ENCODE measurements around the gene CENPI.
"Not testable (repeated sequence)": the region's sequence is repeated elsewhere in the genome, so short reads cannot be mapped to it uniquely, and the experiment has no call there.

CENPI gene, protein sequence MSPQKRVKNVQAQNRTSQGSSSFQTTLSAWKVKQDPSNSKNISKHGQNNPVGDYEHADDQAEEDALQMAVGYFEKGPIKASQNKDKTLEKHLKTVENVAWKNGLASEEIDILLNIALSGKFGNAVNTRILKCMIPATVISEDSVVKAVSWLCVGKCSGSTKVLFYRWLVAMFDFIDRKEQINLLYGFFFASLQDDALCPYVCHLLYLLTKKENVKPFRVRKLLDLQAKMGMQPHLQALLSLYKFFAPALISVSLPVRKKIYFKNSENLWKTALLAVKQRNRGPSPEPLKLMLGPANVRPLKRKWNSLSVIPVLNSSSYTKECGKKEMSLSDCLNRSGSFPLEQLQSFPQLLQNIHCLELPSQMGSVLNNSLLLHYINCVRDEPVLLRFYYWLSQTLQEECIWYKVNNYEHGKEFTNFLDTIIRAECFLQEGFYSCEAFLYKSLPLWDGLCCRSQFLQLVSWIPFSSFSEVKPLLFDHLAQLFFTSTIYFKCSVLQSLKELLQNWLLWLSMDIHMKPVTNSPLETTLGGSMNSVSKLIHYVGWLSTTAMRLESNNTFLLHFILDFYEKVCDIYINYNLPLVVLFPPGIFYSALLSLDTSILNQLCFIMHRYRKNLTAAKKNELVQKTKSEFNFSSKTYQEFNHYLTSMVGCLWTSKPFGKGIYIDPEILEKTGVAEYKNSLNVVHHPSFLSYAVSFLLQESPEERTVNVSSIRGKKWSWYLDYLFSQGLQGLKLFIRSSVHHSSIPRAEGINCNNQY

DNA sequence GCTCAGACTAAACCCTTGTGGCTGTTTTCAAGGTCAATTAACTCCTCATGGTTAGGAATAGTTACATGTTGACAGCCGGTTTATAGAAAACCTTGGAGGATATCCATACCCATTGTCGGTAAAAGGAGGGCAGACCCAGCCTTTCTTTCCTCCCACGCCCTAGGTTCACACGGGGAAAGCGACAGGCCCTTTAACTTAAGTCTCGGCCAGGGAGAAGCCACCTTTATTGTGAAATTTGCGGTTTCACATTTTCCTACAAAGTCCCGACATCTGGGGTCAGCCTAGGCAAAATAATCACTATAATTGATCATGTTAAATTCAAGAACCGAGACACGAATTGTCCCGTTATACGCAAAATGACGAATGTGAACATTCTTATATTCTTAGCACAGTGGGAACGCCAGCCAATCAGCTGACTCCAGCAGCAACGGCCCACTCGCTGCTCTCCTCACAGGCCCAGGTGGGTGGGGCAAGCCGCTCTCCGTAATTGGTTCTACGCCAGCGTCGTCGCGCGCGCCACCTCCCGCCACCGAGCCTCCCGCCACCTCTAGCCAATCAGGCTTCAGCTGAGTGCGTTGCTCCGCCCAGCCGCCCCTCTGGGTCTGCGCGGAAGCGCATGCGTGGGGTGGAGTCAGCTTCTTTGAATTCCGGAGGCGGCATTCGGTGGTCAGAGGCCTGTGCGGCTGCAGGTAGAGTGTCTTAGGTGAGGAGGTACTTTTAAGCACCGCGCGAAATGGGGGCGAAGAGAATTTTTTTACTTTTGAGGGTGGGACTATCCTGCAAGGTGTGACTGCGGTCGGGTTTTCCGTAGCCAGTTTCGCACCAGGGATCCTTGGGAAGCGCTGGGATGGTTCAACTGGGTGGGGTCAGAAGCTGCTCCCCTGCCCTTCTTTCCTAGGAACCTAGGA lies at the start of gene CENPI:
Gene CENPI (plus strand): TSS at position 659 of the 908 bp plus-strand sequence. CDS start 2,867 bp downstream, outside the sequence.
- peak; percentile 82 for DNase-seq

DNA sequence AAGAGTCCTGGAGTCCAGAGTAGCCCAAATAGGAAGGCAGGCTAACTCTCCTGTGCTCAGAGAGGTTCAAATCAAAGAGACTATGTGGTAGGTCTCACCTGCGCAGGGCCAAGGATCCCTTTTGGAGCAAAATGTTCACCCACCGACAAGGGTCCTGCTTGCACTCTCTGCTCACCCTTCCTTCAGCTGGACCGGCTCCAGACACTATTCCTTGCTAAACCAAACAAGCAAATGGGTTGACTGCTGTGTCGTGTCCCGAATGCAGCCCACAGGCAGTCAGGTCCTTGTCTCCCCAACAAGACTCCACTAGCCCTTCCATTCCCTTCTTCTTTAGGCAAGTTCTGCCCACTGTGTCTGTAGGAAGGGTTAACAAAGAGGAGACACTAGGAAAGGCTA lies 46.9 kb upstream of the CENPI start:
- no peak for DNase-seq

DNA sequence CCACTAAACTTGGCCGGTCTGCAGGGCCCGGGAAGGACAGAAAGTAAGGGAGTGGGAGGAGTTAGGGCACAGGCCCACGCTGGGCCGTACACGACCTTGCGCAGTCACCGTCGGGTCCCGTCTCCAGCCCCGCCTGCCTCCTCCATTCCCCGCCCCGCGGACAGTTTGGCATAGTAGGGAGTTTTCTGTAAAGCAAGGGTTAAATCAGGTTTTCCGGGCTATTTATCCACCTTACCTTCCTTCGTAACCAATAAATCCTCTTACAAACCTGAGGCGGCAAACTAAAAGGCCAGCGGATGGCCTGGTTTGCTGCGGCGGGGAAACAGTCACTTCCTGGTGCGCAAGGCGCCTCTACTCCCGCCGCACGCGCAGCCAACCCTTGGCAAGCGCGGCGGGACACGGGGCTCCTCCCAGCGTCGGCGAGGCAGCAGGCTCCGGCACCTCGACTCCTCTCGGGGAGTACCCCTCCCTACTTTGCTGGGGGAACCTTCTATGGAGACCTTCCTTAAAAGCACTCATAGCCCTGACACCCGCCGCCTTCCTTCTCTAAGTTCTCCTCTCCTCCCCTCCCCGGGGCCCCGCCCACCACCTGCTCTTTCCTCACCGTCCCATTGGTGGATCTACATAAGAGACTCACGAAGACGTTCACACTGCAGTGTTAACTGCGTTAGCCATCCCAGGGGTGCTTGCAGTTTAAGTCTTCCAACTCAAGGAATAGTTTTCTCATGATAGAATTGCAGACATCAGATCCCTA lies 46.3 kb upstream of the CENPI start, which contains the start of gene TRMT2B:
Gene TRMT2B (minus strand): TSS at position 563 of the 754 bp plus-strand sequence. CDS start 9,822 bp downstream, outside the sequence.
- DNase-seq: peak; percentile 69

DNA sequence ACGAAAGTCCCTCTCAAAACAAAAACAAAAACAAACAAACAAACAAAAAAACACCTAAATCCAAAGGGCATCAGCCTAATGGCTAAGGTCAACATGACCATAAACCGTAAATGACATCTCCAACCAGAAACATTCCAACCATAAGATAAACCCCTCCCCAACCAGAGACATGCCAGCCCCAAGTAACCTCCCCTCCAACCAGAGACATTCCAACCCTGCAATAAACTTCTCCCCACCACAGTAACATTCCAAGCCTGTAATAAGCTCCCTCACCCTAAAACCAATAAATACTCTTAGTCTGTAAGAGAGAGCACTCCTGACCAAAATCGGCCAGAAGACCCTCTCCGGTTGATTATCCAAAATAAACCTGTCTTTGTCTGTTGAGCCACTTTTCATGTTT lies 41.5 kb upstream of the CENPI start:
- not testable (repeated sequence) for DNase-seq

DNA sequence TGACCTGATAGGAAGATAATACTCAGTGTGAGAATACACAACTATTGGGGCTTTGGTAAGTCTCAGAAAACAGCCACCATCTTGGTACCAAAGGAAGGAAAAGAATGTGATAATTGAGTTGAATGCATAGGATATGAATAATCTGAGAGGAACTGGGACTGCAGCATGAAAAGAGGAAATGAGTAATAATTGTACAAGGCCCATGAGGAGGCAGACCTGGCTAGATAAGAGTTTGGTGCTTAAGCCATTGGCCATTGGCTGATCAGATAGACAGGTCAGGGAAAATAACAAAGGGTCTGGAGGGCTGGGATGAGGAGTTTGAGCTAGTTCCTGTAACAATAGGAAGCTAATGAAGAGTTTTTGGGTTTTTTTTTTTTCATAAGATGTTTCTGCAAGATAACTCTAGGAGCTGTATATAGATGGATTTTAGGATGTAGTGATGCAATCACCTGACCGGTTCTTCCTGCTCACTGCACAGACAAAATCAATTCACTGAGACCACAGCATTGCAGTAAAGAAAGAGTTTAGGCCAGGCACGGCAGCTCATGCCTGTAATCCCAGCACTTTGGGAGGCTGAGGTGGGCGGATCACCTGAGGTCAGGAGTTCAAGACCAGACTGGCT lies 40.8 kb upstream of the CENPI start:
- DNase-seq: no peak

DNA sequence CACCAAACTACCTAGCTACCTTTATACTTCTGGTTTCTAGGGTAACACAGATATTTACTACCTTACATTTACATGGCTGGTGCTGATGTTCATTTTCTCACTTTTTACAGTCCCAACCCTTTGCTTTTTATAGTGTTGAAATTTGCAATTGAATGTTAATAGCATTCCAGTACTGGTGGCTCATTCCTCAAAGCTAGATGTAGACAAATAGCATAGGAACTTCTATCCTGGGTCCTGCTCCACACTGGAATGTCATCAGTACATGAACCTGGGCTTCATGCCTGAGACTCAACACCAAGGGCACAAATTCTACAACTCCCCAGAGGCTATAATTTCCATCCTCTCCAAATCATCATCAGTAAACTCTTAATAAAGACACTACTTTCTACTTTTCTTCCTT lies 35.8 kb upstream of the CENPI start:
- DNase-seq: no peak

DNA sequence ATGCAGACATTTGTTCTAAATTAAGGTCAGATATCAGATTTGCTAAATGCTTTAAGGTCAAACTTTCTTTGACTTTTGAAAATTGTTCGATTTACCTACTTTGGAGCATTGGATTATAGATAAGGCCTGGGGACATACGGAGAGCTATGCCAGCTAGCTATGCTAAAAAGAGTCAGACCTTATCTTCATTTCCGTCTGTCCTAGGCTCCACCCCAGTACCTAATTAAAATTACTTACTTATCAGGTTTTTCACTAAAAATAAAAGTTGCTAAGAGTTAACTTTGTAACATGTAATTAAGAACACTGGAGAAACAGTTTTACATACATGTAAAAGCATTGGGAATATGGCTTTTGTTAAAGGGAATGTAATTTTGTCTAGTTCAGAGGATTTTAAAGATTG lies 26.4 kb upstream of the CENPI start:
- no peak for DNase-seq

DNA sequence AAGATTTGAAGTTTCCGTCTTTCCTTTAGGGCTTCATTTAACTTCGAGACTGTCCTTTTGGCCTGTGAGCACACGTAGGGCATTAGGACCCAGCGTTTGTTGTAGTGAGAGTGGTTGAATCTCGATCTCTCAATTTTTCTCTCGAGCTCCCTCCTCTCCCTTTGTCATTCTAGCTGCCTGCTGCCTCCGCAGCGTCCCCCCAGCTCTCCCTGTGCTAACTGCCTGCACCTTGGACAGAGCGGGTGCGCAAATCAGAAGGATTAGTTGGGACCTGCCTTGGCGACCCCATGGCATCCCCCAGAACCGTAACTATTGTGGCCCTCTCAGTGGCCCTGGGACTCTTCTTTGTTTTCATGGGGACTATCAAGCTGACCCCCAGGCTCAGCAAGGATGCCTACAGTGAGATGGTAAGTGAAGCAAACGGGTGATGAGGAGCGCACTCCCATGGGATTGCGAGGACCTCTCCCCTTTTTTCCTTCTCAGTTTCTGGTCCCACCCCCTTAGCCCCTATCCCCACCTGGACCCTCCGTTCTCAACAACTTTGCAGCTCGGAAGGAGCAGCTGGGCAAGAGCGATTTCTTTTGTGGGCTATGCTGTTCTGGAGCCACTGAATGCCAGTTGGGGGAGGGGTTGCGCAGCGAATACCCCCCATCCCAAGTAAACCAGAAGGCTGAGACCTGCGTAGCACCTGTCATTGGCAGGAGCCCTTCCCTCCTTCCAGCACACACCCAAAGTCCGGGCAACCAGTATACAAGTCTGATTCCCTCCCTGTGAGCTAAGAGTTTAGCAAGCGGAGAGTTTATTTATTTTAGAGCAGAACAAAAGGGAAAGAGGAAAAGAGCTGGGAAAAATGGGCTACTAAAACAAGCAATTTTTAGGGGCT lies 19.0 kb upstream of the CENPI start, which contains the start of gene TMEM35A:
Gene TMEM35A (plus strand): TSS at position 164 of the 883 bp plus-strand sequence. CDS start 124 bp downstream, at position 288.
- no peak for DNase-seq

DNA sequence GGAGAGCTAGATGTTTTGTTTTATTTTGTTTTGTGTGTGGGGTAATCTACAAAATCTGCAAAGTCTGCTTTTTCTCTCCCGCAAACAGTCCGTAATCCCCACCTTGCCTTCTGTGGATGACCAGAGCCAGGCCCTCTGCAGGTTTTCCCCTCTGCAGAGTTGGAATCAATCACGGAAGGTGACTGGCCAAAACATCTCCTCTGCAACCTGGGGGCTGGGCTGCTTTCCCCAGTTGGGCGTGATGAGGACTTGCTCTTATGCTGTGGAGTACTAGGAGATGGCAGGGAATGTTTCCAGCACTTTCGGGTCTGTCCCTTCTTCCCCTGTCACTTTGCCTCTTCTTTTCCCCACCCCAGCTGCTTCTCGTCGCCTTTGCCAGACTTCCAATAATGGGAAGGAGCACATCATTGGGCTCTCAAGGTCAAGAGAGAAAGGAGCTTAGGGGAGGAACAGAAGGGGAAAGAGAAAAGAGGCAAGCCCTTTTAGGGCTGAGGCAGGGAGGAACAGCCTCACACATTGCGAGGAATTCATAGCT lies 18.2 kb upstream of the CENPI start:
- DNase-seq: no peak

DNA sequence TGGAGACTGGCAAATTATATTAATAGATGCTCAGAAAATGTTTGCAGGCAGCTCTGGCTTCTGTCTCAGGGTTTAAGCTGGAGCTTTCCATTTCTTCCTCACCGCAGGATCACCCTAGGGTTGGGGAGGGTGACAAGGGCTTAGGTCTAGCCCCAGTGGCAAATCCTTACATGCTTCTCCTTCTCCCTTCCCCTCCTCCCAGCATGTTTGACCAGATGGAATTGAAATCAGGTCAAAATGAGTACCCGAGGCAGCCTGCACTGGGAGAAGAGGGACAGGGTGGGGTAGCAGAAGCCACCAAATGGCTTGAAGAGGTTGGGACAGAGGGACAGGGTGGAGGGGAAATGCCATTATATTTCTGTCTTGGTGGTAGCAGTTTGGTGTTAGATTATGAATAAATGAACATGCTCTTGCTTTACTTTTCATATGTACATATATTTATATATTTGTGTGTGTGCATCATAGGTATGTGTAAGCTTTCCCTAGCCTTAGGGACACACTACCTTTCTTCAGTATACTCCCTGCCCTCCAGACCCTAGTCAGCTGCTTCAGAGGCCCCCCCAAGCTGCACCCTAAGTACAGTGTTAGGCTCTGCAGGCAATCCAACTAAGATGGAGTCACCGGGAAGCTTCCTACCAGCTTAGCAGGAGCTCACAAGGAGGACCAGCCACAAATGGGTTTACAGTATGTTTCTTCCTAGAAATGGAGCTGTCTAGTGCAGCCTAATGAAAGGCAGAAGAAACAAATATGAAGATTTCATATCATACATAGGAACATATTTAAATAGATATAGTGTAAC lies 17.5 kb upstream of the CENPI start:
- DNase-seq: no peak

DNA sequence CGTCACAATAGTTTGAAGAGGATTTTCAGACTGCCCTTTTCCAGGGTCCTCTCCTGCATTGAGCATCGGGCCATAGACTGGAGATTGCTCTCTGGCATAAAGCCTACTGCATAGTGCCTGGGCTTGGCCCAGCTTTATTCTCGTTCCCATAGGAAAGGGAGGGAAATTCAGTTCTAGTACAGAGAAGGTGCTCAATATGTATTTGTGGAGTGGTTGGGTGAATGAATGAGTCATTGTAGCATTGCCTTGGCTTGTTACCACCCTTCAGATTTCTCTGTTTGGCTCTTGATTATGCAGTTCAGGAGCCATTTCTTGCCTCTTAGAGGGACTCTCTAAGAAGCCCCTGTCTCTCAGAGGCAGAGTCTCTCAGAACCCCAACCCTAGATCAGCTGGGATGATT lies 16.8 kb upstream of the CENPI start:
- DNase-seq: no peak

DNA sequence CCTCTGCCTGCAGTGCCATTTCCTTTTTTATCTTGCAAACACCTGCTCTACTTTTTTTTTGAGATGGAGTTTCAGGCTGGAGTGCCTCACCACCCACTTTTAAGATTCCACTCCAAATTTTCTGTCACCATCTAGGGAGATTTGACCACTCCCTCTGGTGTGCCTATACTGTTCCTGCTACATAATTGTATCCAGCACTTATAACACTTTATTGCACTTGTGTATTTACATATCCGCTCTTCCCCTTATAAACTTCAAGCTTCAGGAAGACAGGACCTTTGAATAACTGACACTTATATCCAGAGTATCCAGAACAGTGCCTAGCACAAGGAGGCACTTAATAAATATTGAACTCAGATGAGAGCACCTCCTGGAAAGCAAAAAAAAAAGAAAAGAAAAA lies 6.2 kb upstream of the CENPI start:
- no peak for DNase-seq

DNA sequence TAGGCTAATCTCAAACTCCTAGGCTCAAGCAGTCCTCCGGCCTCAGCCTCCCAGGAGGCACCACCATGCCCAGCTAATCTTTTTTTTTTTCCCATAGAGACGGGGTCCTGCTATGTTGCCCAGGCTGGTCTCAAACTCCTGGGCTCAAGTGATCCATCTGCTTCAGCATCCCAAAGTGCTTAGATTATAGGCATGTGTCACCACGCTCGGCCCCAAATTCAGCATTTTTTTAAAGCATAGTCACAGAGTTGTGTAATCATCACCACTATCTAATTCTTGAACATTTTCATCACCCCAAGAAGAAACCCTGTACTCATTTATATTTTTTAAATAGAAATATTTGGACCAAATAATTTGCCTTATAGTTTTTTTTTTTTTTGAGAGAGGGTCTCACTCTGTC lies 10.3 kb downstream of the CENPI start:
- no peak for DNase-seq

DNA sequence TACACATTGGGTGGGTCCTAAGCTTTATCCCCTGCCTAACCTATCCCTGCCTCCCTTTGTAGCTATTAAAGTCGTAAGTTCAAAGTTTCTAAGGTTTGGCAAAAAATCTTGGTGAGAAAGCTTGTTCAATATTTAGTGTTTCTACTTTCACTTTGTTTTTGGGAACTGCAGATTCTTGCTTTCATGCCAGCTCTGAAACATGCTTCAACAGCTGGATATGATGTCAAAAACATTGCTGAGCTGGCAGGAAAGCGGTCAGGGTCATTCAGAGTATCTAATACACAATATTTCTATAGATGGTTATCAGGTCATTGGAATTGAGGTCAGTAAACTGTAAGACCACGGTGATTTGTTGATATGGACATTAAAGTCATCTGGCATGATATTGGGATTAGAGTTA lies 19.7 kb downstream of the CENPI start:
- DNase-seq: no peak

DNA sequence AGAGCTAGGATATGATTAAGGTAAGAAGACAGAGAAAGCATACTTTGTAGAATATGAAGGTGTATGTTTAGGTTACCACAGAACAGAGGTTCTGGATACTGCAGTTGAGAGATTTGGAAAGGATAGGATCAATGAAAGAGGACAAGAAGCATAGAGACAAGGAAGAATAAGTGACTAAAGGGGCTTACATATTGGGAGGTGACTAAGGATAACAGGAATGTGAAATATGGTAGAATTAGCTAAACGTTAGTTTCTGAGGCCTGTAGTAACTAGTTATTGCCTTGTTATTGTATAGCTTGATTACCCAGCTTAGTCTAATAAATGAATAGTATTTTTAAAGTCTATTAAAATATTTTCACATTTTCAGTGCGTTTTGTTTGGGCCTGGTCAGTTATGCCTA lies 38.2 kb downstream of the CENPI start:
- DNase-seq: no peak
